Common myeloid progenitor, CD34-positive (primary cell): Measurements from ENCODE around the gene ISY1.

Source experiments
- CTCF ChIA-PET: fragments of 350-600 bp; sonication (Branson Sonifier 250); formaldehyde crosslinking; loops from one replicate; lab custom pipeline; 2021; ENCODE audit warnings: antibody characterized with exemption; lab: Charles Lee
- POLR2A ChIA-PET: fragments of 350-600 bp; sonication (Branson Sonifier 250); formaldehyde crosslinking; loops from one replicate; lab custom pipeline; 2021; ENCODE audit warnings: antibody characterized with exemption; lab: Charles Lee
- DNase-seq, 3 donors: peaks; one replicate each; pipeline versions ENCODE4 v3.0.0 to v3.0.0-alpha.2; 2013
- H3K27ac ChIP-seq, 2 experiments: 1 replicate in 1 of 2; 2 replicates in 1 of 2; pipeline ENCODE4 v1.7.0; 2013; ENCODE audit warnings: inconsistent platforms in 2 of 2, low read length in 2 of 2, mild to moderate bottlenecking in 2 of 2, low read depth in 1 of 2, moderate library complexity in 1 of 2; ENCODE audit not compliant: severe bottlenecking in 2 of 2, insufficient read depth in 1 of 2, poor library complexity in 1 of 2
- H3K27me3 ChIP-seq, 5 experiments: replicated peaks in 2 of 5; 1 replicate in 3 of 5; 2 replicates in 2 of 5; pipeline versions ENCODE4 v1.6.1 to v1.7.0; 2013; ENCODE audit warnings: low read length in 4 of 5, mild to moderate bottlenecking in 2 of 5, moderate library complexity in 2 of 5, inconsistent platforms in 1 of 5; ENCODE audit not compliant: insufficient read depth in 5 of 5, control insufficient read depth in 4 of 5
- H3K36me3 ChIP-seq, 4 experiments: 1 replicate in 2 of 4; 2 replicates in 2 of 4; pipeline versions ENCODE4 v1.6.1 to v1.7.0; 2013; ENCODE audit warnings: low read length in 3 of 4, control low read depth in 1 of 4, mild to moderate bottlenecking in 1 of 4; ENCODE audit not compliant: control insufficient read depth in 4 of 4, insufficient read depth in 4 of 4
- H3K4me1 ChIP-seq, 4 experiments: 1 replicate in 3 of 4; 2 replicates in 1 of 4; pipeline versions ENCODE4 v1.6.1 to v1.7.1; 2013; ENCODE audit warnings: low read length in 3 of 4, mild to moderate bottlenecking in 3 of 4, control low read depth in 1 of 4, inconsistent platforms in 1 of 4, moderate library complexity in 1 of 4; ENCODE audit not compliant: control insufficient read depth in 4 of 4, insufficient read depth in 4 of 4; ENCODE audit errors: control extremely low read depth in 1 of 4
- H3K4me3 ChIP-seq, 7 experiments: 1 replicate in 4 of 7; 2 replicates in 3 of 7; pipeline versions ENCODE4 v1.5.1 to v1.7.0; 2013; ENCODE audit warnings: mild to moderate bottlenecking in 7 of 7, low read length in 6 of 7, moderate library complexity in 6 of 7, inconsistent platforms in 2 of 7, low read depth in 2 of 7, control low read depth in 1 of 7; ENCODE audit not compliant: insufficient read depth in 4 of 7, control insufficient read depth in 1 of 7; ENCODE audit errors: extremely low read depth in 1 of 7
- H3K9me3 ChIP-seq, 5 experiments: 1 replicate in 4 of 5; 2 replicates in 1 of 5; pipeline versions ENCODE4 v1.6.1 to v1.7.1; 2013; ENCODE audit warnings: low read length in 4 of 5, mild to moderate bottlenecking in 2 of 5, inconsistent platforms in 1 of 5, low read depth in 1 of 5, moderate library complexity in 1 of 5; ENCODE audit not compliant: control insufficient read depth in 4 of 5, insufficient read depth in 2 of 5; ENCODE audit errors: control extremely low read depth in 1 of 5
- WGBS: methylation state at CpG from one replicate; pipeline ENCODE4 v1.1.5; 2013; ENCODE audit not compliant: insufficient coverage; 5-methylcytosine and 5-hydroxymethylcytosine counted together

The ISY1 gene

GRCh38 chr3:129121792-129122411, 39.0 kb downstream of the ISY1 start, which contains the start of gene RAB43:
Gene RAB43, minus strand, starts transcription at chr3:129121804. Its CDS starts 315 bp downstream, at chr3:129121489.
- peak; percentile 81 to 88 (median 86) for DNase-seq
- ChIA-PET CTCF (interaction anchor here (0.5 to 3.1 kb wide), 5 partner anchors 14 to 269 kb away, joined by 3 to 14 read pairs (median 4); no protein-coding TSS in a partner anchor), POLR2A (interaction anchor here (0.6 to 1.3 kb wide), 3 partner anchors 62 to 151 kb away, joined by 3 to 7 read pairs (median 4); partner anchors contain the start of gene CNBP)
- H3K4me1 ChIP-seq = peaks cover 11 to 58% (median 46%) of the 10 kb centered on the region in 4 experiments
- WGBS = 5% methylated on average over 47 of the region's 60 CpGs
- H3K36me3 ChIP-seq = peaks cover 0 to 6% (median 1%) of the 10 kb centered on the region in 4 experiments
- H3K4me3 ChIP-seq = peak within 1 kb of the TSS; percentile 58 to 90 (median 78)
- H3K27ac ChIP-seq = peak within 1 kb of the TSS in 1 of 2 experiments; percentile 66
- no peaks in the 10 kb centered on the region for H3K9me3 ChIP-seq
- no peaks in the 10 kb centered on the region for H3K27me3 ChIP-seq

DNA sequence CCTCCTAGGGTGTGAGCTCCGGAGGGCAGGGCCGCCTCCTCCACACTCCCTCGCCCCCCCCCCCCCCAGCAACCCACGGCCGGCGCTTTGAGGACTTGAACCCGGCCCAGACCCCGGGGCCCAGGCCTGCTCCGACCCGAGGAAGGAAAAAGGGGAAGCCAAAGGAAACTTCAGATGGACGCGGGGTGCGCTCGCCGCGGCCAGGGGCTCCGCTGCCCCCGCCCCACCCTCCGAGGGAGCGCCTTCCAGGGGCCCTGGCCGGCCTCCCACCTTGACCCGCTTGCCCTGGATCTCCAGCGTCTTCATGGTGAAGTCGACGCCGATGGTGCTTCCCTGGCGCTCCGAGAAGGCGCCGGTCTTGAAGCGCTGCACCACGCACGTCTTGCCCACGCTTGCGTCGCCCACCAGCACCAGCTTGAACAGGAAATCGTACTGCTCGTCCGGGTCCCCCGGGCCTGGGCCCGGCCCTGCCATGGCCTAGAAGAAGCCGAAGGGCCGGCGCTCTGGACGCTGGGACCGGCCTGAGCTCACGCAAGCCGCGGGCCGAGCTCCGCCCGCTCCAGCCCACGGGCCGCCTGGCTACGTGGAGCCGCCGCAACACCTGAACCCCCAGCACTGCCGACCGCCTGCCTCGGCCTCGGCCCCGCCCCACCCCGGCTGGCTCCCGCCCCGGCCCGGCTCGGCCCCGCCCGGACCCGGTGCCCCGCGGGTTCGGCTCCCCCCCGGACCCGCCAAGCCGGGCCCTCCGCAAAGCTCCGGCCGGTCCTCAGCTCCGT, 39.7 kb downstream of the ISY1 start:
- Histone ChIP-seq H3K27ac (peak overlapping the region in 1 of 2 experiments; percentile 66), H3K4me3 (peak overlapping the region; percentile 58 to 90 (median 78)), H3K27me3 (no peaks in the 10 kb centered on the region), H3K36me3 (peaks cover 0 to 6% (median 1%) of the 10 kb centered on the region in 4 experiments), H3K4me1 (peaks cover 16 to 62% (median 47%) of the 10 kb centered on the region in 4 experiments), H3K9me3 (no peaks in the 10 kb centered on the region)
- WGBS = 0% methylated on average over 47 of the region's 80 CpGs
- POLR2A ChIA-PET = interaction anchor here (1.3 to 1.6 kb wide), 3 partner anchors 58 to 105 kb away, joined by 3 to 7 read pairs (median 4); partner anchors contain the start of gene CNBP
- peak in 2 of 3 donors; percentile 32 to 55 for DNase-seq
- CTCF ChIA-PET = interaction anchor here (0.5 to 3.1 kb wide), 7 partner anchors 19 to 268 kb away, joined by 3 to 14 read pairs (median 5); no protein-coding TSS in a partner anchor

GRCh38 chr3:129120254-129121004, 40.4 kb downstream of the ISY1 start:
- H3K36me3 ChIP-seq = peaks cover 0 to 6% (median 1%) of the 10 kb centered on the region in 4 experiments
- H3K4me3 ChIP-seq = peak overlapping the region; percentile 58 to 90 (median 78)
- peak overlapping the region in 1 of 2 experiments; percentile 66 for H3K27ac ChIP-seq
- no peaks in the 10 kb centered on the region for H3K9me3 ChIP-seq
- DNase-seq = peak; percentile 95 to 98 (median 98)
- ChIA-PET CTCF (interaction anchor here (1.0 to 2.0 kb wide), 6 partner anchors 18 to 83 kb away, joined by 3 to 6 read pairs (median 3); no protein-coding TSS in a partner anchor), POLR2A (interaction anchor here (1.6 kb wide), 1 partner anchor 57 kb away, joined by 3 read pairs; no protein-coding TSS in a partner anchor)
- 3% methylated on average over 13 of the region's 18 CpGs for WGBS
- H3K27me3 ChIP-seq = no peaks in the 10 kb centered on the region
- H3K4me1 ChIP-seq = peaks cover 21 to 68% (median 51%) of the 10 kb centered on the region in 4 experiments

DNA sequence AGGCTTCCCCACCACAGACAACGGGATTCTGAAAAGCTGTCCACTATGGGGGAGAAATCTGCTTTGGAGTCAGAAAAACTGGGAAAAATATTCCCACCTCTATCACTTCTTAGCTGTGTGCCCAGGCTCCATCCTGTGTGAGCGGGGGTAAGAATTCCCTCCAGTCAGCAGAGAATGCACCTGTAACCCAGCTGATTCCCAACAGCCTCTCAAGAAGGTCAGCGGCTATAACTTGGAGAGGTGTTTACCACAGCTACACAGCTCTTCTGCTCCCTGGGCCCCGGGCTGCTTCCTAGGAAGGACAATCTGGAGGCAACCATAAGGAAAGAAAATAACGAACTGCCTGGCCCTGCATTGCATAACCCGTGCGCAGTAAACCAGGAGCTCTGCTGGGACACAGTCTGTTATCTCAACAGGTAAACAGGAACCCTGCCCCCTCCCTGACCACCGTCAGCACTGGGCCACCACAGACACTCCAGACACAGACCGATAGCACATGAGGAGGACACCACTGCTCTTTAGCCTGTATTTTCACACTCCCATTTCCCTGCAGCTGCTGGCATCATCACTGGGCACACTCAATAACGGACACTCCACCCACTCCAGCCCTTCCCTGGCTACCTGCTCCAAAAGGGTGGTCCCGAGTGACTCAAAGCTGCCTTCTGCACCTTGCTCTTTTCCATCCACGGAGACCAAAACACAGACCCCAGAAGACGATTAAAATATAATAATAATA, 41.3 kb downstream of the ISY1 start:
- CTCF ChIA-PET = interaction anchor here (0.6 to 2.8 kb wide), 12 partner anchors 11 to 171 kb away, joined by 3 to 10 read pairs (median 3); partner anchors contain the start of gene ISY1
- Histone ChIP-seq H3K4me3 (peak overlapping the region in 6 of 7 experiments; percentile 75 to 90 (median 79)), H3K27ac (peak overlapping the region in 1 of 2 experiments; percentile 50), H3K9me3 (no peaks in the 10 kb centered on the region), H3K4me1 (peaks cover 21 to 68% (median 51%) of the 10 kb centered on the region in 4 experiments), H3K36me3 (peaks cover 0 to 9% (median 1%) of the 10 kb centered on the region in 4 experiments), H3K27me3 (no peaks in the 10 kb centered on the region)
- WGBS = 48% methylated on average over 8 of the region's 13 CpGs
- no peak for DNase-seq
- POLR2A ChIA-PET = no interaction called here

- Histone ChIP-seq H3K4me3 (peak overlapping the region in 1 of 7 experiments; percentile 90), H3K27ac (peak overlapping the region in 1 of 2 experiments; percentile 12), H3K9me3 (no peaks in the 10 kb centered on the region), H3K27me3 (no peaks in the 10 kb centered on the region), H3K4me1 (peaks cover 21 to 66% (median 51%) of the 10 kb centered on the region in 4 experiments), H3K36me3 (peaks cover 0 to 9% (median 1%) of the 10 kb centered on the region in 4 experiments)
- WGBS = 89% methylated on average over 4 of the region's 5 CpGs
- ChIA-PET CTCF (interaction anchor here (0.6 to 2.8 kb wide), 10 partner anchors 10 to 171 kb away, joined by 3 to 10 read pairs (median 4); partner anchors contain the start of gene ISY1), POLR2A (no interaction called here)
- DNase-seq = peak in 1 of 3 donors; percentile 14
Observed at GRCh38 chr3:129118745-129119144, 42.1 kb downstream of the ISY1 start.

DNA sequence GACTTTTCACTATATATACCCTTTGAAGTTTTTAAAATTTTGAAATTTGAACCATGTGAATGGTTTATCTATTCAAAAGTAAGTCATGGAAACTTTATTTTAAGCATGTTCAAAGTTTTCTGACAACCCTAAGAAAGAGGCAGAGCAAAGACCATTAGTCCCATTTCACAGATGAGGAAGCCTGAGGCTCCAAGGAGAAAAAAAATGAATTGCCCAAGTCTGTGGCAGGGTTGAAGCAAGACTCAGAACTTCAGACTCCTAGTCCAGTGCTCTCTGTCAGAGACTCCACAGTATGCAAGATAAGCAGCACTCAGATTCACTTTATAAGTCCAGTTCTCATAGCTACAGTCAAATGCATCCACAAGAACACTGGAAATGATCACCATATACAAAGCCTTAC, 43.7 kb downstream of the ISY1 start:
- no peaks in the 10 kb centered on the region for H3K9me3 ChIP-seq
- ChIA-PET CTCF (interaction anchor here (0.6 to 2.8 kb wide), 6 partner anchors 8 to 147 kb away, joined by 3 to 10 read pairs (median 4); no protein-coding TSS in a partner anchor), POLR2A (no interaction called here)
- no peaks in the 10 kb centered on the region for H3K27me3 ChIP-seq
- H3K4me3 ChIP-seq = no peak overlapping the region
- DNase-seq = no peak
- peaks cover 21 to 55% (median 36%) of the 10 kb centered on the region in 4 experiments for H3K4me1 ChIP-seq
- peaks cover 0 to 9% (median 3%) of the 10 kb centered on the region in 4 experiments for H3K36me3 ChIP-seq
- H3K27ac ChIP-seq = no peak overlapping the region
